Lower leg skin (tissue), 4 donors: Measurements from ENCODE around the gene HIF3A. TPM values are rescaled to one million over a fixed set of nuclear protein-coding genes. Genes with fewer than 3 reads are reported as not detected.

Experiments used
- DNase-seq, 2 donors: peaks; one replicate each; pipeline ENCODE4 v3.0.0-alpha.2; 2019; ENCODE audit warnings: low spot score in 2 of 2
- H3K4me3 ChIP-seq: fragments of 200-600 bp; sonication (generic); 2 replicates; pipeline ENCODE4 v1.5.1; 2017; ENCODE audit warnings: mild to moderate bottlenecking, low read depth; ENCODE audit not compliant: poor library complexity, severe bottlenecking
- POLR2A ChIP-seq, 2 donors: fragments of 450-650 bp; IDR thresholded peaks; one replicate each; pipeline ENCODE4 v1.6.1; 2016 to 2017; ENCODE audit warnings: antibody characterized with exemption in 2 of 2, mild to moderate bottlenecking in 1 of 2, moderate library complexity in 1 of 2
- WGBS, 2 donors: methylation state at CpG; one replicate each; pipeline ENCODE4 v1.1.5; 2018; 5-methylcytosine and 5-hydroxymethylcytosine counted together
- intact Hi-C: fragments of 100-400 bp; cut with DNase I; formaldehyde crosslinking; loops from one replicate; pipeline ENCODE4 v1.15.0; 2023; ENCODE audit warnings: low total_unique reads
- total RNA-seq, 4 donors: library from RNA; depleted of rRNA; stranded (reverse); fragments of >200 nt; gene quantifications; one replicate each; pipeline ENCODE4 v1.1.0, GENCODE V29; 2016
- TF ChIP-seq, protein P1 (sequence below), 3 donors: fragments of 450-650 bp; IDR thresholded peaks; one replicate each; pipeline ENCODE4 v1.5.1; 2016; ENCODE audit warnings: antibody characterized with exemption in 3 of 3, mild to moderate bottlenecking in 3 of 3, moderate library complexity in 2 of 3

Gene HIF3A
- total RNA-seq, 4 donors from 2014 or later: 7.7 to 28.3 (median 16.6) TPM

- TF ChIP-seq, protein P1, sequence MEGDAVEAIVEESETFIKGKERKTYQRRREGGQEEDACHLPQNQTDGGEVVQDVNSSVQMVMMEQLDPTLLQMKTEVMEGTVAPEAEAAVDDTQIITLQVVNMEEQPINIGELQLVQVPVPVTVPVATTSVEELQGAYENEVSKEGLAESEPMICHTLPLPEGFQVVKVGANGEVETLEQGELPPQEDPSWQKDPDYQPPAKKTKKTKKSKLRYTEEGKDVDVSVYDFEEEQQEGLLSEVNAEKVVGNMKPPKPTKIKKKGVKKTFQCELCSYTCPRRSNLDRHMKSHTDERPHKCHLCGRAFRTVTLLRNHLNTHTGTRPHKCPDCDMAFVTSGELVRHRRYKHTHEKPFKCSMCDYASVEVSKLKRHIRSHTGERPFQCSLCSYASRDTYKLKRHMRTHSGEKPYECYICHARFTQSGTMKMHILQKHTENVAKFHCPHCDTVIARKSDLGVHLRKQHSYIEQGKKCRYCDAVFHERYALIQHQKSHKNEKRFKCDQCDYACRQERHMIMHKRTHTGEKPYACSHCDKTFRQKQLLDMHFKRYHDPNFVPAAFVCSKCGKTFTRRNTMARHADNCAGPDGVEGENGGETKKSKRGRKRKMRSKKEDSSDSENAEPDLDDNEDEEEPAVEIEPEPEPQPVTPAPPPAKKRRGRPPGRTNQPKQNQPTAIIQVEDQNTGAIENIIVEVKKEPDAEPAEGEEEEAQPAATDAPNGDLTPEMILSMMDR (IDR thresholded peaks at IDR 0.05): no peak
- no peak for TF ChIP-seq POLR2A (IDR thresholded peaks at IDR 0.05)
- intact Hi-C loops: loop anchor here (1.0 kb wide), 1 partner anchor 49 kb away; no protein-coding TSS in a partner anchor
- H3K4me3 ChIP-seq: no peak overlapping the region
- no peak for DNase-seq
- 77 to 81% methylated on average over 3 of the region's 3 CpGs for WGBS, 2 donors
These were observed 45.1 kb downstream of the HIF3A start for GRCh38 chr19:46341937-46342336.

GRCh38 chr19:46344363-46344762, 47.5 kb downstream of the HIF3A start:
- intact Hi-C loops: no loop called here
- no peak for DNase-seq
- WGBS, 2 donors: 52 to 58% methylated on average over 1 of the region's 1 CpG
- no peak overlapping the region for H3K4me3 ChIP-seq
- no peak for TF ChIP-seq POLR2A (IDR thresholded peaks at IDR 0.05)
- TF ChIP-seq, protein P1 (IDR thresholded peaks at IDR 0.05): no peak

- no peak overlapping the region for H3K4me3 ChIP-seq
- TF ChIP-seq, protein P1 (IDR thresholded peaks at IDR 0.05): no peak
- no peak for TF ChIP-seq POLR2A (IDR thresholded peaks at IDR 0.05)
- WGBS, 2 donors: 94 to 96% methylated on average over 5 of the region's 5 CpGs
- intact Hi-C loops: no loop called here
- no peak for DNase-seq
These were observed 48.3 kb downstream of the HIF3A start for GRCh38 chr19:46345157-46345556.

DNA sequence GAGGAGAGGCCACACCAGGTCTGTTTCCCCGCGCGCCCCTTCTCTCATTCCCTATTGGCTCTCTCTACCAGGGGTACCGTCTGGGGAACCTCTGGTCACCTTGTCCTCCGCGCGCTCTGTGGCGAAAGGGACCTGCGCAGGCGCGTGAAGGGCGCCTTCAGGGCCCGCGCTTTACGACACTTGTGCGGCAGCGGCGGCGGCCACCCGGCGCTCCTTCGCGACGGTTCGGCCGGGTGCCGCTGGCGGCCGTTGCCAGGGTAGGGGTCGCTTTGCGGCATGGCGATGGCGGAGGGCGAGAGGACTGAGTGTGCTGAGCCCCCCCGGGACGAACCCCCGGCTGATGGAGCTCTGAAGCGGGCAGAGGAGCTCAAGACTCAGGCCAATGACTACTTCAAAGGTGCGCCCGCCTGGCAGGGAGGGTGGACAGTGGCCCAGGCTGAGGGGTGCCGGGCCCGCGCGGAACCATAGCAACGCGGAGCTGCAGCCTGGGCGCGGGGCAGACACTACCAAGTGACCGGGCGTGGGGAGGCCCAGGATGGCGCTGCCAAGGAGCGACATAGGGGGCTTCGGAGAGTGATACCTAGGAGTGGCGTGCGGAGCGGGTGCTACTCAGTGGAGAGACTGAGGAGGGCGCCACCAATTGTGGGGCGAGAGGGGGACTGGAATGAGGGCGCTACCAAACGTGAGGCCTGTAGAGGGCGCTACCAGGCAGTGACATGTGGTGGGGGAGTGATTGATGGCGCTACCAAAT, 50.2 kb downstream of the HIF3A start, which contains the start of gene PPP5C:
PPP5C (plus strand) TSS at position 267 of the 751 bp plus-strand sequence; CDS start at position 277, 10 bp downstream.
- intact Hi-C loops: no loop called here
- peak; percentile 81 to 97 for DNase-seq

DNA sequence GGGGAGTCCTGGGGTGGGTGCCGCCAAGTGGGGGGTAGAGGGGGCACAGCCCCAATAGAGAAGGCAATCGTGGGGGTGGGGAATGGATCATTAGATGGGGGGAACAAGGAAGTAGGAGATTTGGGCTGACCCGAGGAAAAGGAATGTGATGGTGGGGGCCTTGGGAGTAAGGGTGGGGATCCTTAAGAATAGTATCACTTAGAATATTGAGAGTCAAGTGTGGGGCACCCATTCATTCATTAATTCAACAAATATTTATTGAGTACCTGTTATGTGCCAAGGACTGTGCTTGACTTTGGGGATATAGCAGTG, 50.7 kb downstream of the HIF3A start:
- H3K4me3 ChIP-seq: peak overlapping the region; percentile 99
- intact Hi-C loops: no loop called here
- 0% methylated on average over 3 of the region's 3 CpGs for whole genome bisulfite sequencing, 2 donors
- no peak for TF ChIP-seq POLR2A (IDR thresholded peaks at IDR 0.05)
- TF ChIP-seq, protein P1 (IDR thresholded peaks at IDR 0.05): no peak
- DNase-seq: no peak

More for the DNA sequence above, 50.2 kb downstream of the HIF3A start, which contains the start of gene PPP5C:
- peak within 1 kb of the TSS; percentile 99 for H3K4me3 ChIP-seq
- 0 to 1% methylated on average over 50 to 52 of the region's 62 CpGs for WGBS, 2 donors
- TF ChIP-seq, protein P1 (IDR thresholded peaks at IDR 0.05): peak in 1 of 3 donors; percentile 81
- peak in 1 of 2 donors; percentile 59 for TF ChIP-seq POLR2A (IDR thresholded peaks at IDR 0.05)
